Kidney tubule cell (primary cell): ENCODE measurements around the gene ERH.
A peak's percentile ranks its signal among the peaks of the same experiment; 100 is the strongest.
"Not testable (repeated sequence)": the region's sequence is repeated elsewhere in the genome, so short reads cannot be mapped to it uniquely, and the experiment has no call there.

Source experiments
- DNase-seq: peaks from one replicate; pipeline ENCODE4 v3.0.0-alpha.2; 2018; ENCODE audit warnings: low spot score

ERH gene

GRCh38 chr14:69398053-69398817, at the start of gene ERH, which contains the start of gene SLC39A9:
Gene ERH (minus strand): TSS chr14:69398299. CDS start chr14:69398233, 66 bp downstream.
Gene SLC39A9 (plus strand): TSS chr14:69398692. CDS start chr14:69399370, 678 bp downstream.
- DNase-seq, result peak; percentile 97

DNA sequence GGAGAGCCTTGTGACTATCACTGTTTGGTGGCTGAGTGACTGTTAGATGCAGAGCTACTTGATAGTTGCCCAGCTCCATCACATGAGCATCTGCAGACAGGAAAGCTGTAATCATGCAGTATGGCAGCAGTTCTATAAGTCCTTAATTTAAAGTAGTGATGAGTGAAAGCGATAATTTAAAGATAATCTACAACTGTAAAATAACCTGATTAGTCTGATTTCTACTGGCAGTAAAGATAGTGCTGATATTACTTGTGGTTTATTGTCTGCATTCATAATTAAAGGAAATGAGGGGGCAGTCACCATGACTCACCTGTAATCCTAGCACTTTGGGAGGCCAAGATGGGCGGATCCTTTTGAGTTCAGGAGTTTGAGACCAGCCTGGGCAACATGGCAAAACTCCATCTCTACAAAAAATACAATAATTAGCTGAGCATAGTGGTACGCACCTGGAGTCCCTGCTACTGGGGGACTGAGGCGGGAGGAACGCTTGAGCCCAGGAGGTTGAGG, 45.3 kb upstream of the ERH start:
- peak; percentile 6 for DNase-seq

GRCh38 chr14:69441948-69442347, 43.8 kb upstream of the ERH start:
- peak; percentile 8 for DNase-seq

DNA sequence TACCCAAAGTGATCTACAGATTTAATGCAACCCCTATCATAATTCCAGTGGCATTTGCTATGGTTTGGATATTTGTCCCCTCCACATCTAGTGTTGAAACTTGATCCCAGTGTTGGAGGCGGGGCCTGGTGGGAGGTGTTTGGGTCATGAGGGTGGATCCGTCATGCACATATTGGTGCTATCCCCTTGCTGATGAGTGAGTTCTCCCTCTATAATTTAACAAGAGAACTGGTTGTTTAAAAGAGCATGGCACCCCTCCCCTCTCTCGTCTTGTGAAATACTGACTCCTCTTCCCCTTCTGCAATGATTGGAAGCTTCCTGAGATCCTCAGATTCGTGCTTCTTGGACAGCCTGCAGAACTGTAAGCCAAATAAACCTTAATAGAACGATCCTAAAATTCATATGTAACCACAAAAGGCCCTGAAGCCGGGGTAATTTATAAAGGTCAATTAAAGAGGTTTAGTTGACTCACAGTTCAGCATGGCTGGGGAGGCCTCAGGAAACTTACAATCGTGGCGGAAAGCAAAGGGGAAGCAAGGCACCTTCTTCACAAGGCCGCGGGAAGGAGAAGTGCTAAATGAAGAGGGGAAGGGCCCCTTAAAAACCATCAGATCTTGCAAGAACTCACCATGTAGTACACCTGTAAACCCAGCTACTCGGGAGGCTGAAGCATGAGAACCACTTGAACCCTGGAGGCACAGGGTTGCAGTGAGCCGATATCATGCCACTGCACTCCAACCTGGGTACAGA, 41.6 kb upstream of the ERH start:
- no peak for DNase-seq

- no peak for DNase-seq
These were observed 34.3 kb upstream of the ERH start for GRCh38 chr14:69432364-69432763.

GRCh38 chr14:69430306-69430939, 32.3 kb upstream of the ERH start:
- no peak for DNase-seq

GRCh38 chr14:69429643-69430042, 31.5 kb upstream of the ERH start:
- no peak for DNase-seq

DNA sequence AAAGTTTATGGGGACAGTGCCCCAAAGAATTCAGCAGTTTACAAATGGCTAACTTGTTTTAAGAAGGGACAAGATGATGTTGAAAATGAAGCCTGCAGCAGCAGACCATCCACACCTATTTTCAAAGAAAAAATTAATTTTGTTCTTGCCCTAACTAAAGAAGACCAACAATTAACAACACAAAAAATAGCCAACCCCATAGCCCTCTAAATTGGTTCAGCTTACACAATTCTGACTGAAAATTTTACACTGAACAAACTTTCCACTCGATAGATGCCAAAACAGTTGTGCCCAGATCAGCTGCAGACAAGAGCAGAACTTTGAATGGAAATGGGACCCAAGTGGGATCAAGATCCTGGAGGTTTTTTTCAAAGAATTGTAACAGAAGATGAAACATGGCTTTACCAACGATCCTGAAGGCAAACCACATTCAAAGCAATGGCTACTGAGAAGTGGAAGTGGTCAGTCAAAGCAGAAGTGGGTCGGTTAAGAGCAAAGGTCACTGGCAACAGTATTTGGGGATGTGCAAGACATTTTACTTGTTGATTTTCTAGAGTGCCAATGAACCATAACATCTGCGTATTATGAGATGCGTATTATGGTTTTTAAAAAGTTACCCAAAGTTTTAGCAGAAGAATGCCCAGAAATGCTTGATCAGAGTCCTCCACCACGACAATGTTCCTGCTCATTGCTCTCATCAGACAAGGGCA, 30.3 kb upstream of the ERH start:
- DNase-seq, result no peak

DNA sequence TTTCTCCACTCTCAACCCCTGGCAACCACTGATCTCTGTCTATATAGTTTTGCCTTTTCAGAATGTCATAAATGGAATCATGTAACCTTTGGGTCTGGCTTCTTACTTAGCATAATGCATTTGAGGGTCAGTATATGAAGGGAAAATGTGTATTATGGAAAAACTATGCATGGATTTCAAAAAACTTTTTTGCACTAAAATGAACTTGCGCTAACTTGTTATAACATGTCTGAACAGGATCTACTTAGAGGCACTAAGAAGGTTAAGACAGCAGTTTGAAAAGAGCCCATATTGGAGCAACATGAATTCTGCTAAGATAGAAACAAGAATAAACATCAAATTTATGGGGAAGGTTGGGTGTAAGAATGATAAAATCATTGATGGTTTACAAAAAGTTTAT, 29.5 kb upstream of the ERH start:
- DNase-seq, result no peak

DNA sequence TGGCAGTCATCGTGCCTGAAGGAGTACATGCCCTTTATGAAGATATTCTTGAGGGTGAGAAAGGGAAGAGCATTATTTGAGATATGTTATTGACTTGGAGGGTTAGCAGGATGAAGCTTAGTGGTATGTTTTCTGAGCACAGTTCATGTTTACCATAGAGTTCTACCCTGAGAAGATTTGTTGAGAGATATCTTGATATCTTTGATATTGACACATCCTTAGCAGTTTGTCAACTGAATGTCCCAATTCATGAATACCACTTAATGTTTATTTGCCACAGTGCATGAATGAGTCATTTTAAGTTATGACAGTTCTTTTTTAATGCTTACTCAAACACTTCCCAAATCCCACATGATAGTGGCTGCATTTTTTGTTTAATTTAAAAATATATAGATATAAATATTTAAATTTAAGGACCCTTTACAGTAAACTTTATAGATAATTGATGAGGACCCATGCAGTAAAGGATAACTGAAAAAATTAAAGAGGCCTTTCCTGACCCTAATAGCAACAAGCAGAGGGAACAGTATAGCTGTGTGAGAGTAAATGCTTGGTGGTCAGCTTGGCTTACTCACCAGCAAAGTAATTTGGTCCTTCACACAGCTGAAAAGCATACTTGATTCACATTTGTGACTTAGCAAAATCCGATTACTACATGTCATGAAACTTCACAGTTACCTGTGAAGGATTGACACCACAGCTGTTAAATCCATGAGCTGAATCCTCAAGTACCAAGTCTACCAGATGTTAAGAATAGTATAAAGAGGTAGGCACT, 26.2 kb upstream of the ERH start:
- DNase-seq, result no peak

GRCh38 chr14:69423279-69423678, 25.2 kb upstream of the ERH start:
- no peak for DNase-seq

- not testable (repeated sequence) for DNase-seq
These were observed 18.0 kb upstream of the ERH start for GRCh38 chr14:69416087-69416486.

GRCh38 chr14:69413483-69413882, 15.4 kb upstream of the ERH start:
- DNase-seq, result no peak

- no peak for DNase-seq
These were observed 10.3 kb upstream of the ERH start for GRCh38 chr14:69408331-69408960.

- DNase-seq, result no peak
These were observed 7.7 kb upstream of the ERH start for GRCh38 chr14:69405762-69406161.

DNA sequence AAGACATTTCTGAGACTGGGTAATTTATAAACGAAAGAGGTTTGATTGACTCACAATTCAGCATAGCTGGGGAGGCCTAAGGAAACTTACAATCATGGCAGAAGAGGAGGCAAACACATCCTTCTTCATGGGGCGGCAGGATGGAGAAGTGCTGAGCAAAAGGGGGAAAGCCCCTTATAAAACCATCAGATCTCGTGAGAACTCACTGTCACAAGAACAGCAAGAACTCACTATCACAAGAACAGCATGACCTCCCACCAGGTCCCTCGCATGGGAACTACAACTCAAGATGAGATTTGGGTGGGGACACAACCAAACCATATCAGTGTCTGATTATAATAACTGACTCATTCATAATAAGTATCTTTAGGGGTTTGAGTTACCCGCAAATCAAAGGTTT, 6.8 kb upstream of the ERH start:
- no peak for DNase-seq

DNA sequence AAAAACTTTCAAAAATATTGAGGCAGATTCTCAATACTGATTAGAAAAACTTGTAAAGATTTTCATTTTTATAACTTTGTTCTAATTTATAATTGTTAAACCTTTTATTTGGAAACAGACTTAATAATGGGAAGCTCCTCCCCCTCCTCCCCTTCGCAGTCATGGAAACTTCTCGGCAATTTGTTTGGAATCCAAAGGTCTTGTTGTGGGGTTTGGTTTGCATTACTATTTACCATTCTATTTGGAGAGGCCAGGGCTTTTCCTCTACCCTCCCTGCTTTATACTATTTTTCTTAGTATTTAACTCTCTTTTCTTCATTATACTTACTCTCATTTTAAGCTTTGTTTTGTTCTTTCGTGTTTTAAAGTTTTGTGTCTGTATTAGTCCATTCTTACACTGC, 6.4 kb upstream of the ERH start:
- DNase-seq, result no peak

GRCh38 chr14:69401841-69402240, 3.7 kb upstream of the ERH start:
- no peak for DNase-seq

- DNase-seq, result no peak
These were observed 2.1 kb upstream of the ERH start for GRCh38 chr14:69400154-69400553.

DNA sequence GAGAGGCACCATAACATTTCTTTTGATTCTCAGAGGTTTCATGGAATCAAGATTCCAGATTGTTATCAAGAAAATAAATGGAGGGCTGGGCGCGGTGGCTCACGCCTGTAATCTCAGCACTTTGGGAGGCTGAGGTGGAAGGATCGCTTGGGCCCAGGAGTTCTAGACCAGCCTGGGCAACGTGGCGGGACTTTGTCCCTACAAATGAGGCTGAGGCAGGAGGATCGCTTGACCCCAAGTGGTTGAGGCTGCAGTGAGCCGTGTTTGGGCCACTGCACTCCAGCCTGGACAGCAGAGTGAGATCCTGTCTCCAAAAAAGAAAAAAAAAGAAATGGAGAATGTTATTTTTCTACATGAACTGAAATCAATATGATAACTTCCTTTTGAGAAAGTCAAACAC, 1.7 kb upstream of the ERH start:
- no peak for DNase-seq

DNA sequence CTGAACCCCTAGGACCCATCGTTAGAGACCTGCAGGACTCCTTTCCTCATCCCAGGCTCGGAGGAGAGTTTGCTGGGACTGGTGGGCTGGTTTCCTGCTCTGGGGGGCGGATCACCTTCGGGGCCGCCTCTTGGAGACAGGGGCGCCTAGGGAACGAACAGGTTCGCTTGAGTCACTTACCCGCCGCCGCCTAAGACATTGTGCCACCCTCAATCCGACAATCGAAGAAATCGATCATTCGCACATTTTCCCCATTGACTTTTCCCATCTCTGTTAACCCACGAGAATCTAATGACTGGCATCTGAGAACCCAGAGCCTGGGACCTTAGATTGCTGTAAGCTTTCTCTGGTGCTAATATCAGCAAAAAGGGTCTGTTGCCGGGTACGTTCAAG, 715 bp upstream of the ERH start:
- DNase-seq, result no peak
